Ectodermal cell (in vitro differentiated cells): ENCODE results near the gene PPP5C.
A peak's percentile ranks its signal among the peaks of the same experiment; 100 is the strongest.

Experiments
- H3K27ac ChIP-seq: 2 replicates; pipeline ENCODE4 v1.7.0; 2013; ENCODE audit warnings: mild to moderate bottlenecking, low read depth, low read length; ENCODE audit not compliant: insufficient read depth, poor library complexity, severe bottlenecking
- H3K27me3 ChIP-seq: 2 replicates; pipeline ENCODE4 v1.7.0; 2013; ENCODE audit warnings: mild to moderate bottlenecking, low read length; ENCODE audit not compliant: insufficient read depth, control insufficient read depth, poor library complexity, severe bottlenecking
- H3K36me3 ChIP-seq: one replicate; pipeline ENCODE4 v1.7.0; 2013; ENCODE audit warnings: low read length; ENCODE audit not compliant: control insufficient read depth, insufficient read depth
- H3K4me1 ChIP-seq: one replicate; pipeline ENCODE4 v1.7.0; 2013; ENCODE audit warnings: low read length; ENCODE audit not compliant: control insufficient read depth, insufficient read depth
- H3K4me3 ChIP-seq: 2 replicates; pipeline ENCODE4 v1.7.0; 2013; ENCODE audit warnings: low read depth, low read length, control low read depth; ENCODE audit not compliant: insufficient read depth
- H3K9me3 ChIP-seq: 2 replicates; pipeline ENCODE4 v1.7.0; 2013; ENCODE audit warnings: mild to moderate bottlenecking, low read length, moderate library complexity; ENCODE audit not compliant: control insufficient read depth
- WGBS, 2 experiments: methylation state at CpG; one replicate each; pipeline ENCODE4 v1.1.7; 2013; ENCODE audit warnings: missing lambda C conversion rate in 2 of 2; 5-methylcytosine and 5-hydroxymethylcytosine counted together

The PPP5C gene

GRCh38 chr19:46407856-46408663, 61.2 kb downstream of the PPP5C start:
- H3K4me1 ChIP-seq, result peaks cover 16% of the 10 kb centered on the region
- peaks cover 76% of the 10 kb centered on the region for H3K27me3 ChIP-seq
- H3K9me3 ChIP-seq, result no peaks in the 10 kb centered on the region
- no peak overlapping the region for H3K27ac ChIP-seq
- WGBS, 2 experiments, result 45 to 48% methylated on average over 23 of the region's 23 CpGs
- H3K36me3 ChIP-seq, result no peaks in the 10 kb centered on the region
- H3K4me3 ChIP-seq, result peak overlapping the region; percentile 9

GRCh38 chr19:46408664-46409039, 61.8 kb downstream of the PPP5C start:
- Histone ChIP-seq H3K36me3 (no peaks in the 10 kb centered on the region), H3K27me3 (peaks cover 74% of the 10 kb centered on the region), H3K9me3 (no peaks in the 10 kb centered on the region), H3K4me3 (peak overlapping the region; percentile 9), H3K27ac (no peak overlapping the region), H3K4me1 (peaks cover 16% of the 10 kb centered on the region)
- WGBS, 2 experiments, result 7 to 8% methylated on average over 11 of the region's 11 CpGs

GRCh38 chr19:46409191-46409590, 62.3 kb downstream of the PPP5C start:
- 59 to 61% methylated on average over 3 of the region's 3 CpGs for WGBS, 2 experiments
- Histone ChIP-seq H3K27ac (no peak overlapping the region), H3K9me3 (no peaks in the 10 kb centered on the region), H3K27me3 (peaks cover 69% of the 10 kb centered on the region), H3K4me3 (no peak overlapping the region), H3K4me1 (peaks cover 16% of the 10 kb centered on the region), H3K36me3 (no peaks in the 10 kb centered on the region)

GRCh38 chr19:46410205-46411087, 63.6 kb downstream of the PPP5C start:
- no peak overlapping the region for H3K4me3 ChIP-seq
- H3K27me3 ChIP-seq, result peaks cover 56% of the 10 kb centered on the region
- H3K4me1 ChIP-seq, result peaks cover 17% of the 10 kb centered on the region
- no peak overlapping the region for H3K27ac ChIP-seq
- H3K9me3 ChIP-seq, result no peaks in the 10 kb centered on the region
- H3K36me3 ChIP-seq, result no peaks in the 10 kb centered on the region
- 93 to 96% methylated on average over 13 of the region's 13 CpGs for WGBS, 2 experiments

- Histone ChIP-seq H3K9me3 (no peaks in the 10 kb centered on the region), H3K36me3 (no peaks in the 10 kb centered on the region), H3K4me3 (peak overlapping the region; percentile 87), H3K27ac (no peak overlapping the region), H3K27me3 (peaks cover 47% of the 10 kb centered on the region), H3K4me1 (peaks cover 17% of the 10 kb centered on the region)
- WGBS, 2 experiments, result 90 to 91% methylated on average over 13 of the region's 13 CpGs
Measured at GRCh38 chr19:46411088-46411924, 64.4 kb downstream of the PPP5C start.

GRCh38 chr19:46411925-46412649, 65.2 kb downstream of the PPP5C start:
- Histone ChIP-seq H3K4me3 (peak overlapping the region; percentile 87), H3K4me1 (peaks cover 18% of the 10 kb centered on the region), H3K27me3 (peaks cover 40% of the 10 kb centered on the region), H3K9me3 (no peaks in the 10 kb centered on the region), H3K36me3 (no peaks in the 10 kb centered on the region), H3K27ac (no peak overlapping the region)
- WGBS, 2 experiments, result 10% methylated on average over 54 of the region's 54 CpGs

GRCh38 chr19:46412650-46413261, 65.9 kb downstream of the PPP5C start:
- Histone ChIP-seq H3K27ac (peak overlapping the region; percentile 44), H3K9me3 (no peaks in the 10 kb centered on the region), H3K36me3 (no peaks in the 10 kb centered on the region), H3K4me1 (peaks cover 15% of the 10 kb centered on the region), H3K4me3 (peak overlapping the region; percentile 87), H3K27me3 (peaks cover 33% of the 10 kb centered on the region)
- 1% methylated on average over 29 of the region's 29 CpGs for WGBS, 2 experiments

- Histone ChIP-seq H3K4me1 (peaks cover 12% of the 10 kb centered on the region), H3K9me3 (no peaks in the 10 kb centered on the region), H3K27ac (peak within 1 kb of the TSS; percentile 44), H3K4me3 (peak within 1 kb of the TSS; percentile 87), H3K36me3 (no peaks in the 10 kb centered on the region), H3K27me3 (peaks cover 26% of the 10 kb centered on the region)
- 10% methylated on average over 46 of the region's 46 CpGs for WGBS, 2 experiments
Measured at GRCh38 chr19:46413262-46414031, 66.6 kb downstream of the PPP5C start, which contains the start of gene CCDC8. TSS of gene CCDC8 (minus strand) at chr19:46413564. CDS start at chr19:46412810, 754 bp downstream.
